Activated CD4-positive, alpha-beta T cell treated with anti-CD3 and anti-CD28 coated beads for 48 hours (primary cell): ENCODE measurements around the gene TENM4.

ENCODE experiments used
- DNase-seq: peaks from one replicate; pipeline ENCODE4 v3.0.0-alpha.2; 2020

Gene TENM4

GRCh38 chr11:78710417-78710816 lies 730.4 kb downstream of the TENM4 start:
- DNase-seq: no peak

GRCh38 chr11:78708388-78708787 lies 732.4 kb downstream of the TENM4 start:
- no peak for DNase-seq

GRCh38 chr11:78706551-78706950 lies 734.3 kb downstream of the TENM4 start:
- no peak for DNase-seq

- no peak for DNase-seq
These were observed 736.0 kb downstream of the TENM4 start for GRCh38 chr11:78704811-78705210.

- no peak for DNase-seq
These were observed 741.2 kb downstream of the TENM4 start for GRCh38 chr11:78699609-78700135.

- no peak for DNase-seq
These were observed 742.2 kb downstream of the TENM4 start for GRCh38 chr11:78698612-78699011.

GRCh38 chr11:78696177-78696576 lies 744.7 kb downstream of the TENM4 start:
- DNase-seq: no peak

GRCh38 chr11:78694152-78694551 lies 746.7 kb downstream of the TENM4 start:
- DNase-seq: no peak

- no peak for DNase-seq
These were observed 749.6 kb downstream of the TENM4 start for GRCh38 chr11:78691215-78691614.

- DNase-seq: no peak
These were observed 750.4 kb downstream of the TENM4 start for GRCh38 chr11:78690352-78690987.

GRCh38 chr11:78689585-78690153 lies 751.2 kb downstream of the TENM4 start:
- no peak for DNase-seq

GRCh38 chr11:78689101-78689500 lies 751.7 kb downstream of the TENM4 start:
- no peak for DNase-seq

- no peak for DNase-seq
These were observed 752.4 kb downstream of the TENM4 start for GRCh38 chr11:78688460-78688859.

- no peak for DNase-seq
These were observed 755.7 kb downstream of the TENM4 start for GRCh38 chr11:78685156-78685555.

- no peak for DNase-seq
These were observed 756.5 kb downstream of the TENM4 start for GRCh38 chr11:78684377-78684776.

GRCh38 chr11:78683774-78684173 lies 757.1 kb downstream of the TENM4 start:
- DNase-seq: no peak

GRCh38 chr11:78676026-78676557 lies 764.7 kb downstream of the TENM4 start:
- no peak for DNase-seq

GRCh38 chr11:78672850-78673620 lies 767.8 kb downstream of the TENM4 start:
- no peak for DNase-seq

- DNase-seq: no peak
These were observed 771.6 kb downstream of the TENM4 start for GRCh38 chr11:78669249-78669648.

- DNase-seq: no peak
These were observed 773.4 kb downstream of the TENM4 start for GRCh38 chr11:78667461-78667860.

GRCh38 chr11:78666675-78667160 lies 774.1 kb downstream of the TENM4 start:
- no peak for DNase-seq

- DNase-seq: no peak
These were observed 776.2 kb downstream of the TENM4 start for GRCh38 chr11:78664636-78665035.

- DNase-seq: no peak
These were observed 778.0 kb downstream of the TENM4 start for GRCh38 chr11:78662811-78663210.

- no peak for DNase-seq
These were observed 780.4 kb downstream of the TENM4 start for GRCh38 chr11:78660471-78660870.
